ENCODE data around the gene NKX6-1.

The NKX6-1 gene

DNA sequence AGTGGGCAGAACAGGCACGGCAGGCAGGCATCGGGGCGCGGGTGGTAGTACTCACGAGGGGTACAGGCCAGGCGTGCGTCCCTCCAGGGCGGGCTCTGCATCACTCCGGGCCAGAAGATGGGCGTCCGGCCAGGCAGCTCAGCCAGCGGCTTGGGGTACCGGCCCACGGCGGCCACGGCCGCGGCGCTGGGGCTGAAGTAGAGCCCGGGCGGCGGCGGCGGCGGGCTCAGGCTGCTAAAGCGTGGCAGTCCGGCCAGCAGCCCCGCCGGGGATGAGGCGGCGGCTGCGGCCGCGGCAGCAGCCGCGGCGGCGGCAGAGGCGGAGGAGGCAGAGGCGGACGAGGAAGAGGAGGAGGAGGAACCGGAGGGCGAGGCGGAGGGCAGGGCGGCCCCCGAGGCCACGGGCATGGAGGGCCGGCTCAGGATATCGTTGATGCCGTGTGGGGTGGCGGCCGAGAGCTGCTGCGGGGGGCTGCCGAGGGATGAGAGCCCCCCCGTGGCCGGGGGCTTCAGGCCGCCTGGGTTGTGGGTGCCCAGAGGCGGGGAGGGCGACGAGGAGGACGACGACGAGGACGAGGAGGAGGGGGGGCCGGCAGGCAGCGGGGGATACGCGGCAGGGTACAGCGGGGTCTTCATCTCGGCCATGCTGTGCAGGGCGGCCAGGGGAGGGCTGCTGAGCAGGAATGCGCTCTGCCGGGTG lies 1.4 kb downstream of the NKX6-1 start:
- no peak for DNase-seq

- no peak for DNase-seq
Measured at GRCh38 chr4:84496706-84497503, 2.2 kb downstream of the NKX6-1 start.

GRCh38 chr4:84496331-84496705 lies 2.8 kb downstream of the NKX6-1 start:
- DNase-seq = no peak

- DNase-seq = no peak
Measured at GRCh38 chr4:84495794-84496261, 3.3 kb downstream of the NKX6-1 start.

GRCh38 chr4:84495118-84495793 lies 3.8 kb downstream of the NKX6-1 start:
- DNase-seq = no peak

GRCh38 chr4:84494531-84494930 lies 4.6 kb downstream of the NKX6-1 start:
- DNase-seq = no peak

DNA sequence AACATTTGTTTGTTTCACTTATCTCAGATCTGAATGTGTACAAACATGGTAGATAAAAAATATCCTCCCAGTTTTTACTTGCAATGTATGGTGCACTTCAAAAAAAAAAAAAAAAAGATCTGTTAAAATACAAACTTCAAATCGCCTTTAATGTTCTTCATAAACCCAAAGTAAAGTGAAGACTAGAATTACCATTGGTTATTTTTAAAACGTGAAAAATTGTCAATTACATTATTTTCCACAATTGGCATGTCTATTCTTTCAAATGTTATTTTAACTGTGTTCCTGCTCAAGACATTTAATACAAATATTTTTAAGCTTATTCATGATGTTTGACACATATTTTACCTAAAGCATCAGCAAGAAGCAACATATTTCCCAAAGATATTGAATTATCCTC lies 5.0 kb downstream of the NKX6-1 start:
- no peak for DNase-seq

DNA sequence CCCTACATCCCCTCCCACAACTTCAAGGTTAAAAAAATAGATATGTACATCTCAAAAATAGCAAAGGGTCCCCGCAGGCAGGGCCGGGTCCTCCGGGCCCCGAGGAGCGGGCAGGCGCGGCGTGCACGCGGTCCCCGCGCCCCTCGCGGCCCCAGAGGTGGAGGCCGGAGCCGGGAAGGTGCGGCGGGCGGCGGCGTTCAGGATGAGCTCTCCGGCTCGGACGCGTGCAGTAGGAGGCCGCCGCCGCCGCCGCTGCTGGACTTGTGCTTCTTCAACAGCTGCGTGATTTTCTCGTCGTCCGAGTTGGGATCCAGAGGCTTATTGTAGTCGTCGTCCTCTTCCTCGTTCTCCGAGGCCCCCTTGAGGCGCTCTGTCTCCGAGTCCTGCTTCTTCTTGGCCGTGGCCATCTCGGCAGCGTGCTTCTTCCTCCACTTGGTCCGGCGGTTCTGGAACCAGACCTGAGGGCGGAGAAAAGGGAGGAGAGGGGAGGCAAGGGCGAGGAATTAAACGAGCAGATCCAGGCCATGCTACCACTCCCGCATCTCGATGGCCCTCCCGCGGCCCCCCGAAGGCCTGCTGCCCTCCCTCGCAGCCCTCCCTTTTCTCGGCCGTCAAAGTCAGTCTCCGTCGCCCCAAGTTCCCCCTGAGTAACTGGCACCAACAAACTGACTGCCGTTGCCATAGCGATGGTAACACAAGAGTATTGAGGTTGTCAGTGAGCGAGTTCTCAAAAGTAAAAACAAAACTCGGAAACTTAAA lies 5.8 kb downstream of the NKX6-1 start:
- no peak for DNase-seq

DNA sequence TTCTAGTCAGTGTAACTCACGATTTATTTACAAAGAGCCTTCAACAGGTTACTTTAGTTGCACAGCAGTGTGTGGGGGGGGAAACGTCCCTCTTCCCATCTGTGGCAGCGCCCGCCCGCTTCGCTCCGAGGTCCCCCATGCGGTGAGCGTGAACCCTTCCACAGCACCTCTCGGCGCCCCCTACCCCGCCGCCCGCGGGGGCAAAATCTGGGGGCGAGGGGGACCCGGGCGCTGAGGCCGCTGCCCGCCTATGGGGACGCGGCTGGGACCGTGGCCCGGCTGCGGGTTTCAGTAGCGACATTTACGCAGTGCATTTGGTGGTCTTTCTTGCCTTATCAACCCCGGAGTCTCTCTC lies 6.4 kb downstream of the NKX6-1 start:
- DNase-seq = no peak

DNA sequence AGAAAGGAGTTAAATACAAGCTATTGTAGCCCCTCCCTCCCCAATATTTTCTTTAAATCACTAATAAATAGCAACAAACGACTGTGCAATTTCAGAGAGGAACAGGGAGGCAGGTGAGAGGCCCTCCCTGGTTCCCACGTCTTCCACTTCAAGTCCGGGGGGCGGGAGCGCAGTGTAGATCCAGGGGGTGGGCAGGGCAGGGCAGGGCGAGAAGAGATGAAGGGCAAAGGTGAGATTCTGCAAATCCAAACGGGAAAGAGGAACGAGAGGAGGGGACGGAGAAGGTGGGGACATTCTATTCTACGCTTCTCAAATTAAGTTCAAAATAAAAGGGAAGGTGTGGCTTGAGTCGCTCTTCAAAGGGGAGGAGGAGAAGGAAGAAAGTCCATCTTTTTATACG lies 6.8 kb downstream of the NKX6-1 start:
- DNase-seq = no peak

GRCh38 chr4:84491481-84491880 lies 7.6 kb downstream of the NKX6-1 start:
- DNase-seq = no peak

GRCh38 chr4:84490663-84491062 lies 8.4 kb downstream of the NKX6-1 start:
- DNase-seq = no peak

DNA sequence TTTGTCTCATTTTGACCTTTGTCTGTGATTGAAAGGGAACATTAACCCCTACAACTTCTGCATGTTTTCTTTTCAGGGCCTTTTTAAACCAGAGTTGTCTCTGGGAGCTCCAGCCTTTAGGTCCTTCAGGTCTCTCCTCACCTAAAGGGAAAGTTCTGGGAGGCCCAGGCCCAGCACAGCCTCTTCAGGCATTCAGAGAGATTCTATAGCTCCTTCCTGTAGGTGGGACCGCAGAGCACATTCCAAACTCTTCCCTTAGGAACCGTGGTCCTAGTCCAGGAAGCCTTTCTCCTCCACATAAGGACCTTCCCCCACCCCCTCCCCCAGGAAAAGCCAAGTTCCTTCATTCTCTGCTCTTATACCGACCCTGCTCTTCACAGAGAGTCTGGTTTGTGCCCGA lies 14.9 kb downstream of the NKX6-1 start:
- DNase-seq = no peak

GRCh38 chr4:84483688-84484087 lies 15.4 kb downstream of the NKX6-1 start:
- no peak for DNase-seq

GRCh38 chr4:84482564-84483563 lies 16.2 kb downstream of the NKX6-1 start:
- DNase-seq = no peak

DNA sequence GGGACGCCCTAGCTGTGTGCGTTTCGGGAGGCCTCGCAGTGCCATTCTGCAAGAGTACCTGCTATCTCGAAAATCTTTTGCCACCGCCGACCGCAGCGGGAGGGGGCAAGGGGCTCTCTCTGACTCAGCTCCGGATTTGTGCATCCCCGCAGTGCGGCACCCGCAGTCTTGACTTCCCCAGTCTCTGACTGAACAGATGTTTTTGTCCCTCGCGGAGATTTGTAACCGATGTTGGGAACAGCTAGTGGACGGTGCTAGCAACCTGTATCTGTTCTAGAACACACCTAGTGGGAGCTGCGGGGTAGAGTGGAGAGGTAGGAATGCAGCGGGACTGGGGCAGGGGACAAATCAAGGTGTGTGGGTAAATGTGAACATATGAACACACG lies 17.2 kb downstream of the NKX6-1 start:
- DNase-seq = no peak

GRCh38 chr4:84481077-84481859 lies 17.8 kb downstream of the NKX6-1 start:
- DNase-seq = no peak

DNA sequence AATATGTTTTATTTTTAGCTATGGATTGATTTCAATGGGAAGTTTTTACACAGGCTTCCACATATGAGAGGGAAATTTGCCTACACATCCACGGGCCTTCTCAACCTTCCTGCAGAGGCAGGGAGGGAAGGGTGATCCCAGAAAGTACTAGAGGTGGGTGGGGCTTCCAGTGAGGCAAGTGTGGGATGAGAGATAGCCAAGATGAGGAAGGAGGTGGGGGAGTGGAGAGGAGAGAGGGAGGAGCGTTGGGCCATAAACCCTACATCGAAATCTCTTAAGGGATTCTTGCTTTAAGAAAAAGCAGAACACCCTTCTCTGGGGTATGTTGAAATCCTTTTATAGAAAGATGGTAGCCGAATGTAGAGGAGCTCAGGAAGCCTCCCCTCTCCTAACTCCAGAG lies 19.0 kb downstream of the NKX6-1 start:
- no peak for DNase-seq

DNA sequence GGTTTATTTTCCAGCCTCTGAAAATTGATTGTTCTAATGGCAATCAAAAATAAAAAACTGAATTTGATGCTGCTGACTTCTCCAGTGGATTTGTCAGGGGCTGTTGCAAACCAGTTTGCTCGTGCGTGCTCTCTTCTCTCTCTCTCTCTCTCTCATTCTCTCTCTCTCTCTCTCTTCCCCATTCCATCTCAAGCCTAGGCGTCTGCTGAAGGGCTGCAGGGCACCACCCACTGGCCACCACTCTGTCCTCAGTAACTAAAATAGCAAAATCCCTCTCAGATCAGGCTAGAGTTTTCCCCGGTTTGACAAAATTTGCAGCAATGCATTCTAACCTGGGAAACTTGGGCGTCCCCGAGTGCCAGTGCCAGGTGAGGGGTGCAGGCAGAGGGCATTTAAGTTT lies 19.4 kb downstream of the NKX6-1 start:
- no peak for DNase-seq

DNA sequence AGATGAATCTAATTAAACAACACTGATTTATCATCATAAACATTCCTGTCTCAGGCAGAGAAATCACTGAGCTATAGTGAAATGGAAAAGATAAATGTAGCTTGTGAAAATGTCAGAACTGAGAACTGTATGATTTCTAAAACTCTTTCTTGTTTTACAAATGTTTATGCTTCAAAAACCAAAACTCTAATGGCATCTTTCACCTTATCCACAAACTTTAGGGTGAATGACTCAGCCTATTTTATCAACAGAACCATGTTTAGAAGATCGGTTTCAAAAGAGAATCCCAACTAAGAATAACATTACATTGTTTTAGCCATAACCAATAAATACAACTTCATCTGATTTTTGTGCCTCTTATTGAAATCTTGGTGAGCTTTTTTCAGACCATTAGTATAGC lies 21.4 kb downstream of the NKX6-1 start:
- DNase-seq = no peak

DNA sequence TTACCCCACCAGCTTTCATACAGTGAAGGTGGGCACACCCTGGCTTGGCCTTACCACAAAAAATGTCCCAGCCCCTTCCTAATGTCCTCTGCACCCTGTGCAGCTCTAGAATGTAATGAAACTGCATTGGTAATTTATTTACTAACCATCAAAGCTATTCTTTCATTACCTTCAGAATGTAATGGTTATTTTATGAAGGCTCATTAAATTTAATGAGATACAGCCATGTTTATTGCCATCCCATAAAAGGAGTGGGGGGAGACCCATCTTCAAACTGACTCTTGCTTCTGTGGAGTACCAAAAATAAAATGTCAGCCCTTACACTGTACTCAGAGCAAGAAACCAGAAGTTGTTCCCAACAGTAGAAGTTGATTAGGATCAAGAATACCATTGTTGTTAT lies 25.0 kb downstream of the NKX6-1 start:
- DNase-seq = no peak
